Activated naive CD4-positive, alpha-beta T cell treated with Interleukin-2 at 50 U/mL for 16 hours (primary cell): ENCODE data around the gene MSH3.
"Not testable (repeated sequence)": the region's sequence is repeated elsewhere in the genome, so short reads cannot be mapped to it uniquely, and the experiment has no call there.

ENCODE experiments used
- DNase-seq: peaks from one replicate; pipeline ENCODE4 v3.0.0-alpha.2; 2020

MSH3 gene

GRCh38 chr5:80659106-80659505 is 4.7 kb downstream of the MSH3 start:
- DNase-seq, result no peak

DNA sequence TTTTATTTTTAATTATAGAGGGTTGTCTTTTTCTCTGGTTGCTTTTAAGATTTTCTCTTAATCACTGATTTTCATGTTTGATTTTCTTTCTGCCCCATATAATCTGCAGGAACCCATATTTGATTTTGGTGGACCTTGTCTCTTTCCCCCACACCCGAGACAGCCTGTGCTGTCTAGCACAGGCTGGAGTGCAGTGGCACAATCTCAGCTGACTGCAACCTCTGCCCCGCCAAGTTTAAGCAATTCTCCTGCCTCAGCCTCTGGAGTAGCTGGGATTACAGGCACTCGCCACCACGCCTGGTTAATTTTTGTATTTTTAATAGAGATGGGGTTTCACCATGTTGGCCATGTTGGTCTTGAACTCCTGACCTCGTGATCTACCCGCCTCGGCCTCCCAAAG is 6.2 kb downstream of the MSH3 start:
- DNase-seq, result not testable (repeated sequence)

DNA sequence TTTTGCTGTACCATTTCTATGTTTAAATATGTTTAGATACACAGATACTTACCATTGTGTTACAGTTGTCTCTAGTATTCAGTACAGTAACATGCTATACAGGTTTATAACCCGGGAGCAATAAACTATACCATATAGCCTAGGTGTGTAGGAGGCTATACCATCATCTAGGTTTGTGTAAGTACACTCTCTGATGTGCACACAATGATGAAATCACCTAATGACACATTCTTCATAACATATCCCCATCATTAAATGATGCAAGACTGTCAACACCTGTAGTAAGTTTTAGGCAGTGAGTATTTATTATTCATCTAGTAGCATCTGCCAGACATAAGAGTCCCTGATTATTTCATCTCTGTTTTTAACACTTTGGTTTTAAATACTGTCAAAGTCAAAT is 7.7 kb downstream of the MSH3 start:
- DNase-seq, result no peak

- no peak for DNase-seq
Observed at GRCh38 chr5:80665057-80665456, 10.6 kb downstream of the MSH3 start.

GRCh38 chr5:80667384-80667783 is 12.9 kb downstream of the MSH3 start:
- DNase-seq, result no peak

DNA sequence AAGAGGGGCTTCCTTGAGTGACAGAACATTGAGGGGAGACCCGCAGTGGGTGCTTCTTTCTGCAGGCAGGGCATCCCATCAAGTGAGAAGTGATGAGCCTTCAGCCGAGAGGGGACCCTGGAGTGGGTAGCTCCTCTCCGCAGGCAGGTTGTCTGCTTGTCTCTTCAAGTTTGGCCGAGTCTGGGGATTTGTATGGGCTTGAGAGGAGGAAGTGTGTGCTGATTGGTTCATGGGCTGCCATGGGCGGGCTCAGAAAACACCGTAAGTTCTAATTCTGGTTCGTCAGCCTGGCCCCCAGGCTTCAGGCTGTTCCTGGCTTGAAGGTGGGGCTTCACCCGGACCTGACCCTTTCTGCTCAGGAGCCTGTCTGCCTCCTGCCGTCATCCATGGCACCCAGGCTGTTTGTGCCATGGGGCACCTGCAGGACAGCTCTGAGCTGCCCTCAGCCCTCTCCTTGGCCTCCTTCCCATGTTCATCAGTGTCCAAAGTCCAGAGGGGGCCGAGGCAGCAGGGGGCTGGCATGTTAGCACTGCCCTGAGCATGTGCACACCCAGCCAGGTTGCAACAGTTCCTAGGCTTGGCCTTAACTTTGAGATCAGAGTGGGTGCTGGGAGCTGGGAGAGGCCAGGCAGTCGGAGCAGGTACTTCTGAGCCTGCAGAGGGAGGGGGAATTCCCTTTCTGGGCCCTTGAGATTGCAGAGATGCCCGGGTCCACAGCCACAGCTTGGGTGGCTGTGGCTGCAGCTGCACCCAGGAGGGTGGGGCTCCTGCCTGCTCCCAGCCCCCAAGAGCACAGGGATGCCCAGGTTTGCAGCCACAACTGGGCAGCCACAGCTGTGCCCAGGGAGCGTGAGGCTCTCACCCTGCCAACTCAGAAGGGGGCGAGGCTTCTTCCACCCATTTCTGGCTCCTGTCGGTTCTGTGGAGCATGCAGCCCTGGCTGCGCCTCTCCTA is 13.8 kb downstream of the MSH3 start:
- DNase-seq, result no peak

- DNase-seq, result peak; percentile 64
Observed at GRCh38 chr5:80672140-80672736, 17.8 kb downstream of the MSH3 start.

GRCh38 chr5:80676706-80677105 is 22.3 kb downstream of the MSH3 start:
- no peak for DNase-seq

DNA sequence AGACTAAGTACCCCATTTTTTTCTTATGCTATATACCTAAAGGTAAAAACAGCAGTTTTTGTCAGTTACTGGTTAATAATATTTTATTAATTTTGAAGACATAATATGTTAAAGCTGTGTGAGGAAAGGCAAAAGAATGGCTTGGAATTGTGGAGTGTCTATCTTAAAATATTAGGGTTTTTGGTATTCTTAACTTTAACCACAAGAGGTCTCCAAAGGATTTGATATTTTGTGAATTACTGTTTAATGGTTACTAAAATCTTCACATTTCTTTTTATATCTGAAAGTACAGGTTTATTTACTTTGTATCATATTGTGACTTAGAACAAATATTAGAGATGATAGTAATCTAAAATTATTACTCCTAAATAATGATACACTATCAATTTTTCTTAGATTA is 32.3 kb downstream of the MSH3 start:
- no peak for DNase-seq

- no peak for DNase-seq
Observed at GRCh38 chr5:80688648-80689420, 34.4 kb downstream of the MSH3 start.

DNA sequence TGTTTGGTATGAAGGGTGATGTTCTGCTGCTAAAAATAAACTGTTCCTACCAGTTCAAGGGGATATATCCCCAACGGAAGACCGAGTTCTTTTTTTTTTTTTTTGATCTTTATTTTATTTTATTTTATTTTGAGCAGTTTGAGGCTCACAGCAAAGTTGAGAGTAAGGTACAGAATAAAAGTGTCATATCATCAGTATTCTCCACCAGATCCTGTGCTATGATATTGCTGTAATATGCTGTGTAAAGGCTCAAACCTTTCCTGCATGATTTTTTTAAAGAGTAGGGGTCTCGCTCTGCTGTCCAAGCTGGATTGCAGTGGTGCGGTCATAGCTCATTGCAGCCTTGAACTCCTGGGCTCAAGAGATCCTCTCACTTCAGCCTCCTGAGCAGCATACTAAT is 35.2 kb downstream of the MSH3 start:
- no peak for DNase-seq

DNA sequence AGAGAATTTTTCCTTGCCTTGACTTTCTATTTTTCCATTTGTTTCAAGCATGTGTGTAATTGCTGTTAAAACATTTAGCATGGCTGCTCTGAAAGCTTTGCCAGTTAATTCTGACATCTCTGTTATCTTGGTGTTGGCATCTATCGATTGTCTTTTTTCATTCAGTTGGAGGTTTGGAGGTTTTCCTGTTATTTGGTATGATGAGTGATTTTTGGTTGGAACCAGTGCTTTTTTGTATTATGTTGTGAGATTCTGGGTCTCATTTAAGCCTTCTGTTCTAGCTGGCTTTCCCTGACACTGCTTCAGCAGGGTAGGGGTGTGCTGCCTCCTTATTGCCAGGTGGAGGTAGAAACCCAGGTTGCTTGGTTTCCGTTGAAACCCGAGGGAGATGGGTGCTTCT is 41.2 kb downstream of the MSH3 start:
- DNase-seq, result no peak

- no peak for DNase-seq
Observed at GRCh38 chr5:80696450-80696849, 42.0 kb downstream of the MSH3 start.

DNA sequence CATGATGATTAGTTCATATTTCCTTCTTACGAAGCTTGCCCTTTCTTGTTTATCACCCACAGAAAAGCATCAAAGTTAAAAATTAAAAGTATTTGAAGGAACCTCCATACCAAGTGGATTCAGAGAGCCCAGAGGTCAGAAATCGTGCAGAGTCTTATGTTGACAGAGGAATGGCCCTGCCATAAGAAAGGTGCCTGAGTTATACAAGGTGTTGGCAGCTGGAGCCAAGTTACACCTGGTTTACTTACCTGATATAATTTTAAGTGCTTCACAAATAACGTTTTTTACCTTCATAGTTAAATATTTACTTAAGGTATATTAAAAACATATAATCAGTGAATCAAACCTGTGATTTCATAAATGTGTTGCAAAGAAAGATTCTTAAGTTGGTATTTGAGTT is 42.6 kb downstream of the MSH3 start:
- DNase-seq, result no peak

DNA sequence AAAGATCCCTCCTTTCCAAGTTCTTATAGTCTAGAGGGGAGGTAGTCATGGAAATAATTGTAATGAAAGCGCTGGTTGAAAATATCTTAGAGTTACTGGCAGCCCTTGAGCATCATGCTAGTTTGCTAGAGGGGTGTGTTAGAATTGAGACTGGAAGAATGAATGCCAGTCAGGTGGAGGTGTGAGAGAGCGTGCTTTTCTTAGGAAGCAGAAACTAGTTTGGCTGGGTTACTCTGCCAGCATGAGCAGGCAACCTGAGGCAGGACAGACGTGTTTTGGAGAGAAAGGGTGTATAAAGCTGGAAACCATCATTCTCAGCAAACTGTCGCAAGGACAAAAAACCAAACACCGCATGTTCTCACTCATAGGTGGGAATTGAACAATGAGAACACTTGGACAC is 43.9 kb downstream of the MSH3 start:
- no peak for DNase-seq

GRCh38 chr5:80701597-80701996 is 47.1 kb downstream of the MSH3 start:
- no peak for DNase-seq

DNA sequence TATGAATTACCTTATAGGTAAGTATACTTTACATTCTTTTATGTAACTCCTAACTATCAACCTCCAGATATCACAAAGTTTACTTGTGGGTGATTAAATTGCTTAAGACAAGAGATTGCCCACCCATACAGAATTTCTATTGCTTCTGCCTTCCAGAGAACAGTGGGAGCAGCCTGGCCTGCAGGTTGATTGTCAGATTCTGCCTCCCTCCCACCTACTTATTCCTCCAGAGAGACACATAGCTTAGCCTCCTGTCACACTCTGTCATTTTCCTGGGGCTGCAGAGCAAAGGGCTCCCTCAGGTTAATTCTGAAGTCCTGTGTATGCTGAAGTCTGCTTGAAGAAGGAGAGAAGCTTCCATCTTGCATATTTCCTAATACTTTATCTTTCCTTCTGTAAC is 48.8 kb downstream of the MSH3 start:
- no peak for DNase-seq

DNA sequence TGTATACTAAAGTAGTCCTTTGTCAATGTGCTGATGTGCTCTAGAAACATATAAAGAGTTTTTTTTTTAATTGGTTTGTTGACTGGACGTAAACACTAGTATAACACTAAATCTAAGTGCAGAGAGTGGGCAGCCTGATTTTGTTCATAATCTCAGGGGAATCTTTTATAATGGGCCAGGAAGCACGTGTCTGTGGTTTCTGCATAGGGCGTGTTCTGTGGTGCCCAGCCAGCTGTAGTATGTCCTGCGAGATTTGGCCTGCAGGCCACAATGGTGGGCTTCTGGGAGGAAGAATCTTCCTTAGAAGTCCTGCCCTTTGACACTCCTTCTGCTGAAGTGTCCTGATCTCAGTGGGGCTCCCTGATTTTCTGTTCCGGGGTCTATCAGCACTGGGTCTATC is 49.3 kb downstream of the MSH3 start:
- no peak for DNase-seq

DNA sequence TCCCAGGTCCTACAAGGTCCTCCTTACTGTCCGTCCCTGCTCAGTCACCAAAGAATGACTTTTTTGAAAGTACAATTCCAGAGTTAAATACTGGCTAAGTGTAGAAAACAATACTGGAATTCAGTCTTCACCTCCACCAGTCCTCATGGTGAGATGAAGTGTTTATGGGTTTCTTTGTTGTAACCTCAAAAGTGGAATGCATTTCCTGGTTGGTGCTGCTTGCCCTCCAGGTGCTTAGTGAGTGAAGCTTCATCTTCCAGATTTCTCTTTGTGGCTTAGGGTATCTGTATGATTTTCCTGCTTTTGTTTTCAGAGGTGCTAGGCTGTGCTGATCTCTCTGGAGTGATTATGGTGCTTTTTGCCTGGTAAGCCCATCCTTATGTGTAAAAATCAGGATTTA is 49.8 kb downstream of the MSH3 start:
- no peak for DNase-seq

- no peak for DNase-seq
Observed at GRCh38 chr5:80705216-80705769, 50.8 kb downstream of the MSH3 start.

DNA sequence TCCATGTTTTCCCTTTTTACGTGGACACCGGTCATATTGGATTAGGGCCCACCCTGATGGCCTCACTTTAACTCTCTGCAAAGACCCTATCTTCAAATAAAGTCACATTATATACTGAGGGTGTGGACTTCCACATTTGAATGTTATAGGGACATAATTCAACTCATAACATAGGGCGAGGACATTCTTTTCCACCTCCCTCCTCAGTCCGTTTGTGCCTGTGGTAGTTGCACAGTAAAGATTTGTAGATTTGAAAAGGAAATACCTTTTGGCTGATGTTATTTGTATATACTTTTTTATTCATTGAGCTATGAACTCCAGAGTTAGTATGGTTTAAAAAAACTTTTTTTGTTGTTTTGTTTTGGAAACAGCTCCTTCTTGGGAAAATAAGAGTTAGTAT is 51.3 kb downstream of the MSH3 start:
- no peak for DNase-seq

- no peak for DNase-seq
Observed at GRCh38 chr5:80706835-80707447, 52.5 kb downstream of the MSH3 start.

DNA sequence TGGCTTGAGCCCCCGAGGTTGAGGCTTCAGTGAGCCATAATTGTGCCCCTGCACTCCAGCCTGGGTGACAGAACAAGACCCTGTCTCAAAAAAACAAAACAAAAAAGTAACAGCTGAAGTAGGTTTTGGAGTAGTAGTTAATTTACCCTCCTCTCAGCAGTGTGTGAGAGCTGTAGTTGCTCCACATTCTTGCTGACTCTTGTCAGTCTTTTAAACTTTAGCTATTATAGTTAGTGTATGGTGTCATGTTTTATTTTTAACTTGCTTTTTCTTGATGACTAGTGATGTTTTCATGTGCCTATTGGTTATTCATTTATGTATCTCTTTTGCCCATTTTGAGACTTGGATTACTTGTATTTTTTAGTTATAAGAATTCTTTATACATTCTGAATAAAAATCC is 53.2 kb downstream of the MSH3 start:
- DNase-seq, result no peak
